HFFc6 (cell line): ENCODE results near the gene PLXDC2. TPM values are rescaled to one million over a fixed set of nuclear protein-coding genes. Genes with fewer than 3 reads are reported as not detected.

Experiments used
- DNase-seq: peaks from one replicate; pipeline ENCODE4 v3.0.0-alpha.2; 2018
- H3K27ac Mint-ChIP-seq: 2 replicates; pipeline ENCODE4 v1.8.0; 2020; ENCODE audit warnings: mild to moderate bottlenecking, mixed read lengths
- H3K27me3 Mint-ChIP-seq: 2 replicates; pipeline ENCODE4 v1.8.0; 2021; ENCODE audit warnings: mild to moderate bottlenecking, moderate library complexity, mixed read lengths; ENCODE audit not compliant: insufficient read depth
- H3K36me3 Mint-ChIP-seq: 2 replicates; pipeline ENCODE4 v1.8.0; 2021; ENCODE audit warnings: low read depth, mixed read lengths
- H3K4me1 Mint-ChIP-seq: 2 replicates; pipeline ENCODE4 v1.8.0; 2020; ENCODE audit warnings: low read depth, mixed read lengths
- H3K4me3 Mint-ChIP-seq: 2 replicates; pipeline ENCODE4 v1.8.0; 2020; ENCODE audit warnings: mild to moderate bottlenecking, moderate library complexity, mixed read lengths
- H3K9me3 Mint-ChIP-seq: 2 replicates; pipeline ENCODE4 v1.8.0; 2020; ENCODE audit warnings: mild to moderate bottlenecking, mixed read lengths
- total RNA-seq, 6 experiments: library from RNA; stranded (reverse); fragmentation: NEBNext Ultra II Directional; extraction: Animal tissue kit (Norgen Biotek cat#: 25700); gene quantifications; 2 replicates in 1 of 6; 3 replicates in 5 of 6; pipeline ENCODE4 v1.2.3, GENCODE V29; 2021
- TF ChIP-seq, protein P1 (sequence below): fragments of 200-600 bp; sonication (generic); IDR thresholded peaks from 2 replicates; pipeline ENCODE4 v1.5.0; 2021; ENCODE audit warnings: antibody characterized with exemption, mild to moderate bottlenecking

PLXDC2 gene
- total RNA-seq, 6 experiments from 2014 or later: 0.17 to 2.3 (median 0.36) TPM

DNA sequence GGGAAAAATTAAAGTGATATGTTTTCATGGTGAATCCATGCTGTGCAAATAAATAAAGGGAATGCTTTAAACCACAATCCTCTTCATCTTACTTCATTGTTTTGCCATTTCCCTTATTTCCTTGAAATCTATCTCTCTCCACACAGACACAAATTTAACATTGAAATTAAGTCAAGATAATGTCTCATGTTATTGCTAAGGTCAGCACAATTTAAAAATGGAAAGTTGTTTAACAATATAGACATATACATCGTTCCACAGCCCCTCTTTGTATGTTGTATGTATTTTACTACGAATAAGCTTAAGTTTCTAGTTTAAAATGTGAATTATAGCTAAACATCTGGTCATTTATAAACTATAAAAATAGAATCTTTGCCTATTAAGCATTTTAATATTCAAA, 256.9 kb downstream of the PLXDC2 start:
- Mint-ChIP-seq H3K27ac (no peak overlapping the region), H3K4me1 (no peaks in the 10 kb centered on the region), H3K36me3 (peaks cover 10% of the 10 kb centered on the region; the same call in 1 of the 2 replicates), H3K4me3 (no peak overlapping the region), H3K27me3 (no peaks in the 10 kb centered on the region; the same call in none of the 2 replicates), H3K9me3 (peaks cover 60% of the 10 kb centered on the region)
- DNase-seq: no peak
- TF ChIP-seq, protein P1, sequence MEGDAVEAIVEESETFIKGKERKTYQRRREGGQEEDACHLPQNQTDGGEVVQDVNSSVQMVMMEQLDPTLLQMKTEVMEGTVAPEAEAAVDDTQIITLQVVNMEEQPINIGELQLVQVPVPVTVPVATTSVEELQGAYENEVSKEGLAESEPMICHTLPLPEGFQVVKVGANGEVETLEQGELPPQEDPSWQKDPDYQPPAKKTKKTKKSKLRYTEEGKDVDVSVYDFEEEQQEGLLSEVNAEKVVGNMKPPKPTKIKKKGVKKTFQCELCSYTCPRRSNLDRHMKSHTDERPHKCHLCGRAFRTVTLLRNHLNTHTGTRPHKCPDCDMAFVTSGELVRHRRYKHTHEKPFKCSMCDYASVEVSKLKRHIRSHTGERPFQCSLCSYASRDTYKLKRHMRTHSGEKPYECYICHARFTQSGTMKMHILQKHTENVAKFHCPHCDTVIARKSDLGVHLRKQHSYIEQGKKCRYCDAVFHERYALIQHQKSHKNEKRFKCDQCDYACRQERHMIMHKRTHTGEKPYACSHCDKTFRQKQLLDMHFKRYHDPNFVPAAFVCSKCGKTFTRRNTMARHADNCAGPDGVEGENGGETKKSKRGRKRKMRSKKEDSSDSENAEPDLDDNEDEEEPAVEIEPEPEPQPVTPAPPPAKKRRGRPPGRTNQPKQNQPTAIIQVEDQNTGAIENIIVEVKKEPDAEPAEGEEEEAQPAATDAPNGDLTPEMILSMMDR: no peak

DNA sequence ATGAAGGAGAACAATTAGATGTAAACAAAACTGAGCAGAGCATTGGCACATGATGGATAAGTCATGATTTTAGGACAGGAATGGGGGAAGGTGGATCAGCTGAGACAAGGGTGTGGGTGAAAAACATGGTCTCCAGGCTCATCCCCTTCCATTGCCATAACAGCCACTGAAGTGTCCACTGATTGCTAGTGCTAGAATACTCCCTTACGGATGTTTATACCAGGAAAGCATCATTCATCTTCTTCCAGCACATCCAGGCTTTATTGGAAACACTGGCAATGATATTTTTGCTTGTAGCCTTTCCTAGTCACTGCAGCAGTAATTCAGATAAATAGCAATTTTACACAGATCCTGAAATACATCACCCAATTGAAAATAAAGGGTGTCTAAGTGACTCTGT, 259.5 kb downstream of the PLXDC2 start:
- DNase-seq: no peak
- Mint-ChIP-seq H3K27ac (no peak overlapping the region), H3K27me3 (no peaks in the 10 kb centered on the region; the same call in none of the 2 replicates), H3K4me3 (no peak overlapping the region), H3K36me3 (peaks cover 14% of the 10 kb centered on the region; the same call in 1 of the 2 replicates), H3K9me3 (peaks cover 63% of the 10 kb centered on the region), H3K4me1 (no peaks in the 10 kb centered on the region)
- TF ChIP-seq, protein P1: no peak

DNA sequence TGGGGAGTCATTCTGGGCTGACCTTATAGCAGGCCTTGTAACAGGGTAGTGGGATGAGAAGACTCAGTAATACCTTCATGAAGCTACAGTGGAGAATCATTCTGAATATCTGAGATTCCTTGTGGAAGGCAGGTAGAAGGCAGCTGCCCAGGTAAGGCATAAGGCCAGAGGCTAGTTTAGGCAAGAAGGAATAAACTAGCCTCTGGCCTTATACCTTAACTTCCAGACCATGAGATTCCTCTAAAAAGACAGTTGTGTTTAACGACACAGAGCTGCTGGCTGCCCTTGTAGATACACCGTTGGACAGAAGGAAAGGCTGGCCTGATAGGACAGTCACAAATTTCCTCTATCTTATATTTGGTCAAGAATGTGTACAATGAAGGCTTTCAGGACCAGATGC, 268.2 kb downstream of the PLXDC2 start:
- no peaks in the 10 kb centered on the region; the same call in 1 of the 2 replicates for H3K36me3 Mint-ChIP-seq
- H3K27me3 Mint-ChIP-seq: no peaks in the 10 kb centered on the region; the same call in 1 of the 2 replicates
- H3K4me1 Mint-ChIP-seq: no peaks in the 10 kb centered on the region
- no peak overlapping the region for H3K4me3 Mint-ChIP-seq
- TF ChIP-seq, protein P1: no peak
- H3K9me3 Mint-ChIP-seq: peaks cover 30% of the 10 kb centered on the region
- H3K27ac Mint-ChIP-seq: no peak overlapping the region
- no peak for DNase-seq

DNA sequence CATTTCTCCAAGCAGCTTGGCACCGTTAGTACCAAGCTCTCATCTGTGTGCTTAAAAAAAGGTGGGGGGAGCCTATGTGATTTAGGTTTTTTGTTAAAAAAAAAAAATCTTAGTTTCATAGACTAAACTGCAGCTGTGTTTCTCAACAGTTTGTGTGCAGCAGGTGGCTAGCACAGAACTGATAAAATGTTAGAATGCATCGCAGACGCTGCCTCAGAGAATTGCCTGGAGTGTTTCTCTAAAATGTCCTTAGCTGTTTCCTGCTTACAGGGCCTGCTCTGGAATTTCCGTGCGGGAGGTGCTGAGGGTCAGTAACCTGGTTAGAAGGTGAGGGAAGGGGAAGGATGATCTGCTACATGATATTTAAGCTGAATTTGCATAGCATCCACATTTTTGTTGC, 268.9 kb downstream of the PLXDC2 start:
- no peak overlapping the region for H3K27ac Mint-ChIP-seq
- H3K4me3 Mint-ChIP-seq: no peak overlapping the region
- DNase-seq: no peak
- TF ChIP-seq, protein P1: no peak
- H3K27me3 Mint-ChIP-seq: no peaks in the 10 kb centered on the region; the same call in 1 of the 2 replicates
- H3K9me3 Mint-ChIP-seq: peaks cover 24% of the 10 kb centered on the region
- H3K4me1 Mint-ChIP-seq: no peaks in the 10 kb centered on the region
- no peaks in the 10 kb centered on the region for H3K36me3 Mint-ChIP-seq

DNA sequence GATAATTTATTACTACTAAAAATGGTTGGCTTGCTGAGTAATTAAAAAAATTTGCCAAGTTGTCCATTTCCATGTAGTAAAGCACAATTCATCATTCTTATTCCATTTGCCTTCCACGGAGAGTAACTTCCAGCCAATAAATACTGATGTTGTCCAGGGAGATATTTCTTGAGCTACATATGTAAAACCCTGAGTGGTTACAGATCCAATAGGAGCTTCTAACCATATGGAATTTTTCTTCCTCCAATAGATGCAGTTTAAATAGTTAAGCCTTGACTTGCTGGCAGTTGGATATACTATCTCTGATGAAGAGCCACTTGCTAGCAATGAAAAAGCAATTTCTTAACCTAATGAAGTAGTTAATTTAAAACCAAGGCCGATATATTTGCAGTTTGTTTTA, 271.1 kb downstream of the PLXDC2 start:
- TF ChIP-seq, protein P1: no peak
- no peaks in the 10 kb centered on the region for H3K4me1 Mint-ChIP-seq

More for the DNA sequence above, 271.1 kb downstream of the PLXDC2 start:
- no peaks in the 10 kb centered on the region for H3K27me3 Mint-ChIP-seq
- H3K9me3 Mint-ChIP-seq: peaks cover 22% of the 10 kb centered on the region
- no peak for DNase-seq
- no peak overlapping the region for H3K27ac Mint-ChIP-seq
- no peak overlapping the region for H3K4me3 Mint-ChIP-seq
- H3K36me3 Mint-ChIP-seq: no peaks in the 10 kb centered on the region
